Activated T-cell treated with anti-CD3 and anti-CD28 coated beads, Interleukin-2, amount 50 U/mL, for 72 hours (primary cell): ENCODE results near the gene ALDOC. TPM values are rescaled to one million over a fixed set of nuclear protein-coding genes. Genes with fewer than 3 reads are reported as not detected.
A peak's percentile ranks its signal among the peaks of the same experiment; 100 is the strongest.

Experiments
- ATAC-seq, 2 donors: fragments of 150-1000 bp; cut with Tn5 transposase; replicated peaks in 1 of 2; 2 replicates each; pipeline ENCODE4 v1.10.0; 2021; ENCODE audit warnings: moderate library complexity in 2 of 2, mild to moderate bottlenecking in 1 of 2
- DNase-seq, 2 donors: peaks; one replicate each; pipeline ENCODE4 v3.0.0; 2021 to 2022; ENCODE audit warnings: mixed read lengths in 1 of 2
- H3K27ac Mint-ChIP-seq: one replicate; pipeline ENCODE4 v1.8.0; 2022; ENCODE audit warnings: mild to moderate bottlenecking, moderate library complexity, mixed read lengths
- H3K27me3 Mint-ChIP-seq: one replicate; pipeline ENCODE4 v1.8.0; 2022; ENCODE audit warnings: low read depth, mixed read lengths
- H3K36me3 Mint-ChIP-seq, 2 donors: one replicate each; pipeline ENCODE4 v1.8.0; 2022; ENCODE audit warnings: mixed read lengths in 2 of 2, mild to moderate bottlenecking in 1 of 2; ENCODE audit not compliant: insufficient read depth in 2 of 2
- H3K4me1 Mint-ChIP-seq: one replicate; pipeline ENCODE4 v1.8.0; 2022; ENCODE audit warnings: low read depth, mixed read lengths
- H3K4me3 Mint-ChIP-seq, 2 donors: one replicate each; pipeline ENCODE4 v1.8.0; 2022; ENCODE audit warnings: mild to moderate bottlenecking in 2 of 2, mixed read lengths in 2 of 2, moderate library complexity in 2 of 2
- H3K9me3 Mint-ChIP-seq, 2 donors: one replicate each; pipeline ENCODE4 v1.8.0; 2022; ENCODE audit warnings: mixed read lengths in 2 of 2
- total RNA-seq, 2 donors: library from RNA; stranded (reverse); gene quantifications; one replicate each; pipeline ENCODE4 v1.2.3, GENCODE V29; 2022

Gene ALDOC
- total RNA-seq, 2 donors from 2014 or later = 23.1 to 40.0 TPM

GRCh38 chr17:28563475-28563874 lies 13.2 kb downstream of the ALDOC start:
- no peaks in the 10 kb centered on the region for H3K9me3 Mint-ChIP-seq
- no peak for ATAC-seq
- H3K27ac Mint-ChIP-seq = no peak overlapping the region
- H3K4me3 Mint-ChIP-seq = no peak overlapping the region
- H3K36me3 Mint-ChIP-seq = peaks cover 2 to 12% of the 10 kb centered on the region in 2 donors
- H3K4me1 Mint-ChIP-seq = peaks cover 17% of the 10 kb centered on the region
- H3K27me3 Mint-ChIP-seq = no peaks in the 10 kb centered on the region
- DNase-seq = no peak

GRCh38 chr17:28555022-28555421 lies 21.7 kb downstream of the ALDOC start:
- Mint-ChIP-seq H3K27me3 (no peaks in the 10 kb centered on the region), H3K4me3 (no peak overlapping the region), H3K27ac (no peak overlapping the region), H3K4me1 (peaks cover 38% of the 10 kb centered on the region), H3K9me3 (no peaks in the 10 kb centered on the region), H3K36me3 (peaks cover 6 to 30% of the 10 kb centered on the region in 2 donors)
- DNase-seq (no peak), ATAC-seq (no peak)

- Mint-ChIP-seq H3K27me3 (no peaks in the 10 kb centered on the region), H3K4me3 (no peak overlapping the region), H3K27ac (no peak overlapping the region), H3K9me3 (no peaks in the 10 kb centered on the region), H3K36me3 (peaks cover 4 to 28% of the 10 kb centered on the region in 2 donors), H3K4me1 (peaks cover 42% of the 10 kb centered on the region)
- DNase-seq = no peak
- ATAC-seq = no peak
Measured at GRCh38 chr17:28554565-28554964, 22.1 kb downstream of the ALDOC start.

GRCh38 chr17:28553000-28553505 lies 23.6 kb downstream of the ALDOC start:
- Mint-ChIP-seq H3K4me3 (peak overlapping the region; percentile 83 to 85), H3K9me3 (no peaks in the 10 kb centered on the region), H3K4me1 (peaks cover 58% of the 10 kb centered on the region), H3K36me3 (peaks cover 4 to 25% of the 10 kb centered on the region in 2 donors), H3K27me3 (no peaks in the 10 kb centered on the region), H3K27ac (no peak overlapping the region)
- ATAC-seq (no peak), DNase-seq (no peak)

- Mint-ChIP-seq H3K4me1 (peaks cover 55% of the 10 kb centered on the region), H3K36me3 (peaks cover 4 to 21% of the 10 kb centered on the region in 2 donors), H3K4me3 (peak within 1 kb of the TSS; percentile 85 to 97), H3K27me3 (no peaks in the 10 kb centered on the region), H3K27ac (no peak within 1 kb of the TSS), H3K9me3 (no peaks in the 10 kb centered on the region)
- peak; percentile 86 to 88 for ATAC-seq
- DNase-seq = peak; percentile 81 to 89
Measured at GRCh38 chr17:28552176-28552999, 24.3 kb downstream of the ALDOC start, which contains the start of gene UNC119. UNC119 (minus strand) TSS chr17:28552624; CDS start chr17:28552557, 67 bp downstream.

- no peaks in the 10 kb centered on the region for H3K9me3 Mint-ChIP-seq
- peak overlapping the region; percentile 85 to 97 for H3K4me3 Mint-ChIP-seq
- H3K27me3 Mint-ChIP-seq = no peaks in the 10 kb centered on the region
- H3K4me1 Mint-ChIP-seq = peaks cover 54% of the 10 kb centered on the region
- DNase-seq (no peak), ATAC-seq (no peak)
- peaks cover 3 to 19% of the 10 kb centered on the region in 2 donors for H3K36me3 Mint-ChIP-seq
- no peak overlapping the region for H3K27ac Mint-ChIP-seq
Measured at GRCh38 chr17:28551421-28552175, 25.1 kb downstream of the ALDOC start.

GRCh38 chr17:28550858-28551257 lies 25.8 kb downstream of the ALDOC start:
- Mint-ChIP-seq H3K36me3 (peaks cover 0 to 13% of the 10 kb centered on the region in 2 donors), H3K9me3 (no peaks in the 10 kb centered on the region), H3K4me1 (peaks cover 54% of the 10 kb centered on the region), H3K4me3 (peak overlapping the region; percentile 85 to 97), H3K27ac (no peak overlapping the region), H3K27me3 (no peaks in the 10 kb centered on the region)
- DNase-seq (no peak), ATAC-seq (no peak)

- Mint-ChIP-seq H3K27me3 (no peaks in the 10 kb centered on the region), H3K9me3 (no peaks in the 10 kb centered on the region), H3K4me1 (peaks cover 54% of the 10 kb centered on the region), H3K36me3 (peaks cover 0 to 10% of the 10 kb centered on the region in 2 donors), H3K4me3 (peak overlapping the region; percentile 64 to 97), H3K27ac (peak overlapping the region; percentile 83)
- peak; percentile 68 to 76 for ATAC-seq
- peak; percentile 68 to 74 for DNase-seq
Measured at GRCh38 chr17:28549236-28550132, 27.2 kb downstream of the ALDOC start.

GRCh38 chr17:28548417-28549130 lies 28.1 kb downstream of the ALDOC start:
- H3K9me3 Mint-ChIP-seq = no peaks in the 10 kb centered on the region
- ATAC-seq (no peak), DNase-seq (no peak)
- H3K4me1 Mint-ChIP-seq = peaks cover 50% of the 10 kb centered on the region
- no peaks in the 10 kb centered on the region for H3K27me3 Mint-ChIP-seq
- H3K4me3 Mint-ChIP-seq = peak overlapping the region; percentile 64 to 97
- peak overlapping the region; percentile 83 for H3K27ac Mint-ChIP-seq
- peaks cover 0 to 3% of the 10 kb centered on the region in 2 donors for H3K36me3 Mint-ChIP-seq

- Mint-ChIP-seq H3K36me3 (peaks cover 0 to under 1% of the 10 kb centered on the region in 2 donors), H3K4me3 (peak overlapping the region; percentile 6 to 33), H3K27me3 (no peaks in the 10 kb centered on the region), H3K27ac (peak overlapping the region; percentile 54), H3K9me3 (no peaks in the 10 kb centered on the region), H3K4me1 (peaks cover 43% of the 10 kb centered on the region)
- DNase-seq = peak; percentile 82 to 87
- peak; percentile 34 to 44 for ATAC-seq
Measured at GRCh38 chr17:28547623-28548416, 28.9 kb downstream of the ALDOC start.

- H3K27me3 Mint-ChIP-seq = no peaks in the 10 kb centered on the region
- no peak for DNase-seq
- no peak overlapping the region for H3K27ac Mint-ChIP-seq
- ATAC-seq = no peak
- H3K36me3 Mint-ChIP-seq = no peaks in the 10 kb centered on the region
- peak overlapping the region in 1 of 2 donors; percentile 32 for H3K4me3 Mint-ChIP-seq
- H3K9me3 Mint-ChIP-seq = no peaks in the 10 kb centered on the region
- peaks cover 40% of the 10 kb centered on the region for H3K4me1 Mint-ChIP-seq
Measured at GRCh38 chr17:28547096-28547622, 29.5 kb downstream of the ALDOC start.
